Caco-2 (cell line): ENCODE results near the gene UBE3C. TPM values are rescaled to one million over a fixed set of nuclear protein-coding genes. Genes with fewer than 3 reads are reported as not detected.

Source experiments
- BruUV-seq: library from RNA; stranded (reverse); fragments of 400-500 nt; replicated peaks from 2 replicates; lab custom pipeline; 2021; lab: Mats Ljungman, UMichigan
- CTCF ChIA-PET: fragments of 300-600 bp; sonication (Branson Sonifier 250); formaldehyde crosslinking; loops from one replicate; lab custom pipeline; 2022; ENCODE audit warnings: antibody characterized with exemption; lab: Charles Lee
- POLR2A ChIA-PET: fragments of 300-600 bp; sonication (Branson Sonifier 250); formaldehyde crosslinking; loops from one replicate; lab custom pipeline; 2022; ENCODE audit warnings: antibody characterized with exemption; lab: Charles Lee
- DNase-seq, 2 experiments: peaks; one replicate each; pipeline versions ENCODE4 v3.0.0 to v3.0.0-alpha.2; 2020 to 2022
- H3K27me3 ChIP-seq: replicated peaks from 2 replicates; pipeline ENCODE4 v1.6.0; 2011; ENCODE audit warnings: low read length; ENCODE audit not compliant: control insufficient read depth, insufficient read depth
- H3K36me3 ChIP-seq: 2 replicates; pipeline ENCODE4 v1.5.1; 2011; ENCODE audit warnings: low read length; ENCODE audit not compliant: control insufficient read depth, insufficient read depth
- H3K4me1 ChIP-seq: fragments of 250-450 bp; sonication (Bioruptor Pico); 2 replicates; pipeline ENCODE4 v1.5.1; 2020; ENCODE audit warnings: mild to moderate bottlenecking
- H3K4me3 ChIP-seq: 2 replicates; pipeline ENCODE4 v1.5.1; 2011; ENCODE audit warnings: low read depth, mild to moderate bottlenecking, control low read depth, low read length
- H3K9me3 ChIP-seq: fragments of 250-450 bp; sonication (Bioruptor Pico); 2 replicates; pipeline ENCODE4 v1.5.1; 2020; ENCODE audit warnings: mild to moderate bottlenecking, moderate library complexity
- H3K27ac Mint-ChIP-seq: one replicate; pipeline ENCODE4 v1.8.0; 2022; ENCODE audit warnings: mixed read lengths; ENCODE audit not compliant: unreplicated experiment
- H3K27me3 Mint-ChIP-seq: one replicate; pipeline ENCODE4 v1.8.0; 2022; ENCODE audit warnings: mixed read lengths; ENCODE audit not compliant: insufficient read depth, unreplicated experiment
- H3K36me3 Mint-ChIP-seq: one replicate; pipeline ENCODE4 v1.8.0; 2022; ENCODE audit warnings: mild to moderate bottlenecking, mixed read lengths; ENCODE audit not compliant: insufficient read depth, unreplicated experiment
- H3K4me1 Mint-ChIP-seq: one replicate; pipeline ENCODE4 v1.8.0; 2022; ENCODE audit warnings: low read depth, mixed read lengths; ENCODE audit not compliant: unreplicated experiment
- H3K4me3 Mint-ChIP-seq: one replicate; pipeline ENCODE4 v1.8.0; 2022; ENCODE audit warnings: mild to moderate bottlenecking, moderate library complexity, mixed read lengths; ENCODE audit not compliant: unreplicated experiment
- H3K9me3 Mint-ChIP-seq: one replicate; pipeline ENCODE4 v1.8.0; 2022; ENCODE audit warnings: mixed read lengths; ENCODE audit not compliant: unreplicated experiment
- intact Hi-C: fragments of 100-400 bp; cut with micrococcal nuclease; formaldehyde crosslinking; loops from one replicate; pipeline ENCODE4 v1.10.0; 2022; ENCODE audit not compliant: unreplicated experiment
- total RNA-seq: library from RNA; stranded (reverse); gene quantifications from 2 replicates; pipeline ENCODE4 v1.2.3, GENCODE V29; 2022
- TF ChIP-seq, protein P1 (sequence below), 2 experiments: fragments of 200-600 bp in 1 of 2; IDR thresholded peaks; 1 replicate in 1 of 2; 2 replicates in 1 of 2; pipeline versions ENCODE4 v1.5.1 to v1.8.0; 2011 to 2022; ENCODE audit warnings: antibody characterized with exemption in 1 of 2, control low read depth in 1 of 2, inconsistent platforms in 1 of 2, low read depth in 1 of 2, low read length in 1 of 2, mild to moderate bottlenecking in 1 of 2, moderate library complexity in 1 of 2; ENCODE audit not compliant: insufficient read depth in 1 of 2, severe bottlenecking in 1 of 2, unreplicated experiment in 1 of 2

UBE3C gene
- total RNA-seq, 1 experiment from 2014 or later: 76.1 TPM

DNA sequence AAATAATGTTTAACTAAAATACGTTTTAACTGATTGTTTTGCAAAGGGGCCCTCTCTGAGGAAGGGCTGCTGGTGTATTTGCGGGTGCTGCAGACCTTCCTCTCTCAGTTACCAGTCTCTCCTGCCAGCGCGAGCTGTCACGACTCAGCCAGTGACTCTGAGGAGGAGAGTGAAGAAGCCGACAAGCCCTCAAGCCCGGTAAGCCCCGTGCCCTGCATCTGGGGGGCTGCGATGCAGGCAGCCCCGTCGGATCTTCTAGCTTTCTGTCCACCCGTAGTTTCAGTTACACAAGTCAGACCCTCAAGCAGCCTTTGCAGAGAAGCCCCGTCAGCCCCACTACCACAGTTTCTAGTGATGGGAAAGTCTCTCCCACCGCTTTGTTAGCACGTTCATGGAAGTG is 45.1 kb downstream of the UBE3C start:
- no peak overlapping the region for H3K4me3 ChIP-seq
- Mint-ChIP-seq H3K36me3 (peaks cover 74% of the 10 kb centered on the region), H3K27me3 (no peaks in the 10 kb centered on the region), H3K4me3 (no peak overlapping the region), H3K9me3 (no peaks in the 10 kb centered on the region), H3K27ac (no peak overlapping the region), H3K4me1 (peaks cover 6% of the 10 kb centered on the region)
- ChIA-PET CTCF (no interaction called here), POLR2A (no interaction called here)
- H3K4me1 ChIP-seq: no peaks in the 10 kb centered on the region
- H3K27me3 ChIP-seq: no peaks in the 10 kb centered on the region
- intact Hi-C loops: no loop called here
- BruUV-seq: no TSS peak
- no peaks in the 10 kb centered on the region for H3K9me3 ChIP-seq
- H3K36me3 ChIP-seq: peaks cover 8% of the 10 kb centered on the region
- DNase-seq: no peak
- TF ChIP-seq, protein P1, sequence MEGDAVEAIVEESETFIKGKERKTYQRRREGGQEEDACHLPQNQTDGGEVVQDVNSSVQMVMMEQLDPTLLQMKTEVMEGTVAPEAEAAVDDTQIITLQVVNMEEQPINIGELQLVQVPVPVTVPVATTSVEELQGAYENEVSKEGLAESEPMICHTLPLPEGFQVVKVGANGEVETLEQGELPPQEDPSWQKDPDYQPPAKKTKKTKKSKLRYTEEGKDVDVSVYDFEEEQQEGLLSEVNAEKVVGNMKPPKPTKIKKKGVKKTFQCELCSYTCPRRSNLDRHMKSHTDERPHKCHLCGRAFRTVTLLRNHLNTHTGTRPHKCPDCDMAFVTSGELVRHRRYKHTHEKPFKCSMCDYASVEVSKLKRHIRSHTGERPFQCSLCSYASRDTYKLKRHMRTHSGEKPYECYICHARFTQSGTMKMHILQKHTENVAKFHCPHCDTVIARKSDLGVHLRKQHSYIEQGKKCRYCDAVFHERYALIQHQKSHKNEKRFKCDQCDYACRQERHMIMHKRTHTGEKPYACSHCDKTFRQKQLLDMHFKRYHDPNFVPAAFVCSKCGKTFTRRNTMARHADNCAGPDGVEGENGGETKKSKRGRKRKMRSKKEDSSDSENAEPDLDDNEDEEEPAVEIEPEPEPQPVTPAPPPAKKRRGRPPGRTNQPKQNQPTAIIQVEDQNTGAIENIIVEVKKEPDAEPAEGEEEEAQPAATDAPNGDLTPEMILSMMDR (IDR thresholded peaks at IDR 0.05; ENCODE audit: insufficient read depth in 1 of 2, low read depth in 1 of 2, low read length in 1 of 2, severe bottlenecking in 1 of 2, unreplicated experiment in 1 of 2): no peak

DNA sequence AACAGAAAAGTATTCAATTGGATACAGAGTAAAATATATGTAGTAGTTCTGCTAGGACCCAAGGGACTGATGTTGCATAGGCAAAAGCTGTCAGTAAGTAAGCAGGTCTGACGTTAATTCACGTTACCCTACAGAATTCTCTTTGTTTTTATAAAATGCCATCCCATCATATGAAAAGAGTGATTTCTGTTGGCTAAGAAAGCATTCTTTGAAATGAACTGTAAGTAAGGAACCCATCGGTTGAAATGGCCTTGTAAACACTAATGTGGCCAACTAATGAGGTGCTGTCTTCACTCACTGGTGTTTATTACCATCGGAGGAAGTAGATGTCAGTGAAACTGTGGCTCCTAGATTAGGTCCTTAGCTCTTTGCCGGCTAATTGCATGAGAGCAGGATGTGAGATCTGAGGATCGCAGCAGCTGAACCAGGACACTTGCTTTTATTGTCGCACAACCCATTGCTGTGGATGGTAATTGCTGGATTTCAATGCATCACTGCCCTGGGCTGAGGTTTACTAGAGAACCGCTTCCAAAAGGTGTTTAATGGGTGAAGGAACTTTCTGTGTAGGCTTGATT is 49.5 kb downstream of the UBE3C start:
- no peak overlapping the region for H3K27ac Mint-ChIP-seq

DNA sequence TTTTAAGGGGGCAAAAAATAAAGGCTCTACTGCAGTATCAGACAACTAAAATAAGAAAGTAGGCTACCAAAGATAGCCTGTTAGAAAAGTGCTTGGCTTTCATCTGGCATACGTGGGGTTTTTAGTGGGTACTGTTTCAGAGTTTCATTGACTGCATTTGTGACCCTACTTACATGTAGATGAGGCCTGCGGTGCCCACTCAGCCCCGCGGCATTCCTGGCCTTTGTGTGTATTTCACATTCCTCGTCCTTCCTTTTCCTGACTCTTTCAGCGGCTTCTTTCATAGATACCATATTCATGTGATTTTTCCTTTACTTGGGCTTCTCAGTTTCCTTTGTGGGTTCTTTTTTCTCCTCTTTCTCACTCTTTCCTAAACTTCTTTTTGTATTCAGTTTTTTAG is 50.7 kb downstream of the UBE3C start:
- H3K27me3 ChIP-seq: no peaks in the 10 kb centered on the region
- Mint-ChIP-seq H3K27me3 (no peaks in the 10 kb centered on the region), H3K9me3 (no peaks in the 10 kb centered on the region), H3K27ac (no peak overlapping the region), H3K36me3 (peaks cover 89% of the 10 kb centered on the region), H3K4me3 (no peak overlapping the region), H3K4me1 (peaks cover 6% of the 10 kb centered on the region)
- 0 out of 2 replicates have a peak, but pooled peaks cover 5% of the 10 kb centered on the region for H3K9me3 ChIP-seq
- BruUV-seq: no TSS peak
- ChIA-PET CTCF (no interaction called here), POLR2A (no interaction called here)
- DNase-seq: no peak
- no peak overlapping the region for H3K4me3 ChIP-seq
- intact Hi-C loops: no loop called here
- peaks cover 5% of the 10 kb centered on the region for H3K36me3 ChIP-seq
- TF ChIP-seq, protein P1 (IDR thresholded peaks at IDR 0.05; ENCODE audit: insufficient read depth in 1 of 2, low read depth in 1 of 2, low read length in 1 of 2, severe bottlenecking in 1 of 2, unreplicated experiment in 1 of 2): no peak
- no peaks in the 10 kb centered on the region; the same call in 1 of the 2 replicates for H3K4me1 ChIP-seq

More for the DNA sequence above, 49.5 kb downstream of the UBE3C start:
- no peaks in the 10 kb centered on the region for H3K4me1 ChIP-seq
- H3K4me3 Mint-ChIP-seq: no peak overlapping the region
- ChIA-PET CTCF (no interaction called here), POLR2A (no interaction called here)
- no peaks in the 10 kb centered on the region for H3K27me3 ChIP-seq
- H3K9me3 ChIP-seq: no peaks in the 10 kb centered on the region
- DNase-seq: no peak
- H3K9me3 Mint-ChIP-seq: no peaks in the 10 kb centered on the region
- H3K36me3 Mint-ChIP-seq: peaks cover 89% of the 10 kb centered on the region
- intact Hi-C loops: no loop called here
- no peaks in the 10 kb centered on the region for H3K27me3 Mint-ChIP-seq
- BruUV-seq: TSS peak; percentile 14
- H3K4me3 ChIP-seq: no peak overlapping the region
- TF ChIP-seq, protein P1 (IDR thresholded peaks at IDR 0.05; ENCODE audit: insufficient read depth in 1 of 2, low read depth in 1 of 2, low read length in 1 of 2, severe bottlenecking in 1 of 2, unreplicated experiment in 1 of 2): no peak
- peaks cover 7% of the 10 kb centered on the region for H3K36me3 ChIP-seq
- H3K4me1 Mint-ChIP-seq: peaks cover 6% of the 10 kb centered on the region
